Stimulated activated CD8-positive, alpha-beta memory T cell treated with anti-CD3 and anti-CD28 coated beads, Interleukin-15, amount 100 ng/mL, for 48 hours (primary cell): ENCODE measurements around the gene ARVCF.

Source experiments
- DNase-seq, 2 donors: peaks; one replicate each; pipeline ENCODE4 v3.0.0-alpha.2; 2020; ENCODE audit warnings: low read depth in 2 of 2

Gene ARVCF

DNA sequence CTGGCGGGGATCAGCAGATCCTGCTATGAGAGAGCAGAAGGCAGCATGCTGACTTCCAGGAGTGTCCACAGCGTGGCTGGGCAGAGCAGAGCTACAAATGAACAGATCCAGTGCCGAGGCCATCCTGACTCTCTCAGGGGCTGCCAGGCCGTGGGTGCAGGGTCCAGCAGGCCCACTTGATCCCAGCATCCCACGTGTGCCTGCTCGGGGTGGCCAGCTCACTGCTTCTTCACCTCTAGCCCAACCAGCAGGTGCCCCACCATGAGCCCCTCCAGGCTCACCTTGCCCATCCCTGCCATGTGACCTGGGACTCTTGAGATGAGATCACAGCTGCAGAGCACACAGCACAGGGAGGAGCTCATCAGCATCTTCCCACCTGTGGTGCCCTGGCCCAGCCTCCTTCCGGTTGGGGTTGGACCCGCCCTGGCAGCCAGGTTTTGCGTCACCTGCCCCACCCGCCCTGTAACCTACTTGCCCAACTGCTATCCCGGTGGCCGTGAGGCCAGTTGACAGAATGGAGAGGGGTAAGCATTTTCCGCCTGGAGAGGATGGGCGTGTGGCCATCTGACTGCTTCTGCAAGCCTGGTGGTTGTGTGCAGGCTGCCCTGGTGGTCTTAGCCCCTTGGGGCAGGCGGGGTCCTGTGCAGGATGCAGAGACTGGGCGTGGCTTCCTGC lies 15.2 kb upstream of the ARVCF start:
- DNase-seq, result no peak

DNA sequence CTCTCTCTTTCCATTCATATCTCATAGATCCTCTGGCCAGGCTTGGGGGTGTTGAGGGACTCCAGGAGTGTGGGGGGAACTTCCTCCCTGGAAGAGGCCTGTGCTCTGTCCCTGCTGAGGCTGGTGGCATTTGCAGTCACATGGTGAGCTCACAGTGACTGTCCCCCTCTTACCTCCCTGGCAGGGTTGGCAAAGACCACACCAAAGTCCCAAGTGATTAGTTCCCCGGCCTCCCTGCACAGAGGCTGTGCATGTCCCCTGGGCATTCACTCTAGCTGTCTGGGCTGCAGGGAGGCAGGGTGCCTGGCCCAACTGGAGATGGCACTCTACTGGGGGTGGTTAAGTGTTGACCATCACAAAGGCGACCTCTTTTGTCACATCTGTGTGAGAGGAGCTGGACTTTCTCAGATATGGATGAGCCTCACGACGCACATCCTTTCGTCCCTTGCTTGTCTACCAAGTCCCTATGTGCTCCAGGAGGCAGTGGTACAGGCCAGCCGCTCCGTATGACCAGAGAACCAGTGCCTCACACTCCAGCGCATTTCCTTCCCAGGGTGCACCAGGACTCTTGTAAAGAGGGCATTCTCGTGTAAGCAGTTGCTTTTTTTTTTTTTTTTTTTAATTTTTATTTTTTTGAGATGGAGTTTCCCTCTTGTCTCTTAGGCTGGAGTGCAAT lies 13.1 kb upstream of the ARVCF start:
- DNase-seq, result no peak

DNA sequence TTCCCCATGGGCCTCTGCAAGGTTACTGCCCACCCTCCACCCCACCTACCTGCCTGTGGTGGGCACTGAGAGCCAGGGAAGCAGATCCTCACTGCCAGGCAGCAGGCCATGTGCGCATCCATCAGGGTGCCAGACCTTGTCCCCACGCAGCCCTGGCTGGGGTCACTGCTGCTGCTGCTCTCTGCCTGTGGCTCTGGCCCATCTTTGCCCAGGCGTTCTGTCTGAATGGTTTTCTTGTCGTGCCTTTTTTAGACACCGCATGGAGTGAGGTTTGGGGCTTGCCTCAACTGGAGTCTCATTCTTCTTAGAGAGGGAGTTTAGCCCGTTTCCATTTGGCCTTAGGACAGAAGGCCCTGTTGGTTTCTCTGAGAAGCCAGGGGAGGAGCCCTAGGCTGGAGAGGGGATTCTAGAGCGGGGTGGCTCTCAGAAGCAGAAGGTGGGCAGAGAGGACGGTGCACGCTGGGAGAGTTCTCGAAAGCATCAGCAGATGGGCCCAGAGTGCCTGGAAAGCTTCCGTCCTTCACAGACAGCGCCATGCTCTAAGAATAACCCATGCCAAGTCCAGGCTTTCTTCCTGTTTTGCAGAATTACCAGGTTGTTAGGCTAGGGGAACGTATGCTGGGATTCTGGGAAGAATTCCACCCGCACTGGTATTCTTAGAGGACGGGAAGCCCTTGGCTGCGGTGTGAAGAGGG lies 12.4 kb upstream of the ARVCF start:
- no peak for DNase-seq

DNA sequence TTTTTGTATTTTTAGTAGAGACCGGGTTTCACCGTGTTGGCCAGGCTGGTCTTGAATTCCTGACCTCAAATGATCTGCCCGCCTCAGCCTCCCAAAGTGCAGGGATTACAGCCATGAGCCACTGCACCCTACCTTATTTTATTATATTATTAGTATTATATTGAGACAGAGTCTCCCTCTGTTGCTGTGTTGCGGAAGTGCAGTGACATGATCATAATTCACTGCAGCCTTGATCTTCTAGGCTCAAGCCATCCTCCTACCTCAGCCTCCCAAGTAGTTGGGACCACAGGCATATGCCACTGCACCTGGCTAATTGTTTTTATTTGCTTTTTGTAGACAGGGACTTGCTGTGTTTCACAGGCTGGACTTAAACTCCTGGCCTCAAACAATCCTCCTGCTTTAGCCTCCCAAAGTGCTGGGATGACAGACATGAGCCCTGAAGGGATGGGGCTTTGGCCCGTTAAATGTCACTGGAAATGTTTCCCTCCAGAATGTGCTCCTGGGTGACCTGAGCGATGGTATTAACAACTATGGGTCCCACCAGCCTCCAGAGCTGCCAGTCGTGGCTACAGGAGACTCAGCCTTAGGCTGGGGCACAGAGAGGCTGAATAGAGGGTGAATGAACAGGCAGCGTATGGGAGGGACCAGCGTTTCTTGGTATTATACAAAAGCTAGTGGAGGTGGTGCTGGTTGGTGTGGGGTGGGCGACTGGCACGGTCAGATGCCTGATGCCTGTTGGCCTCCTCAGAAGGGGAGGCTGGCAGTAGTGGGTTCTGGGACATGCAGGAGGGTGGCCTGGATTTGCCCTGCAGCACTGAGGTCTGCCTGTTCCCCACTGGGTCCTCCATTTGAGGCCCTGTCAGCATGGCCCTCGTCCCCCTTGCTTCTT lies 11.6 kb upstream of the ARVCF start:
- no peak for DNase-seq

DNA sequence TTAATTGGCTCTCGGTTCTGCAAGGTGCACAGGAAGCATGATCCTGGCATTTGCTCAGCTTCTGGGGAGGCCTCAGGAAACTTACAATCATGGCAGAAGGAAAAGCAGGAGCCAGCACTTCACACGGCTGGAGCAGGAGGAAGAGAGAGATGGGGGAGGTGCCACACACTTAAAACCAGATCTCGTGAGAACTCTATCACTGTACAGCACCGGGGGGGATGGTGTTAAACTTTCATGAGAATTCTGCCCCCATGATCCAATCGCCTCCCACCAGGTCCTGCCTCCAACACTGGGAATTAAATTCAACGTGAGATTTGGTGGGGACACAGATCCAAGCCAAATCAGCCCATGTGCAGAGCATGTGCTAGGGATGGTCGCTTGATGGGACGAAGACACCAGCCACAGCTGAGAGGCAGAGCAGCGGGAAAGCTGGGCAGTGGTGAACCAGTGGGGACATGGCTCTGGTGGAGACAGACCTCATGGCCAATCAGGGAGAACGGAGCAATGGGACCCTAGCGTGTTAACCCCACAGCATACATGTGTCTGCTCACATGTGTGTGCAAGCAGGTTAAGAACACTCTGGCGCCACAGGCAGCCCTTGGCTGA lies 10.5 kb upstream of the ARVCF start:
- DNase-seq, result no peak

DNA sequence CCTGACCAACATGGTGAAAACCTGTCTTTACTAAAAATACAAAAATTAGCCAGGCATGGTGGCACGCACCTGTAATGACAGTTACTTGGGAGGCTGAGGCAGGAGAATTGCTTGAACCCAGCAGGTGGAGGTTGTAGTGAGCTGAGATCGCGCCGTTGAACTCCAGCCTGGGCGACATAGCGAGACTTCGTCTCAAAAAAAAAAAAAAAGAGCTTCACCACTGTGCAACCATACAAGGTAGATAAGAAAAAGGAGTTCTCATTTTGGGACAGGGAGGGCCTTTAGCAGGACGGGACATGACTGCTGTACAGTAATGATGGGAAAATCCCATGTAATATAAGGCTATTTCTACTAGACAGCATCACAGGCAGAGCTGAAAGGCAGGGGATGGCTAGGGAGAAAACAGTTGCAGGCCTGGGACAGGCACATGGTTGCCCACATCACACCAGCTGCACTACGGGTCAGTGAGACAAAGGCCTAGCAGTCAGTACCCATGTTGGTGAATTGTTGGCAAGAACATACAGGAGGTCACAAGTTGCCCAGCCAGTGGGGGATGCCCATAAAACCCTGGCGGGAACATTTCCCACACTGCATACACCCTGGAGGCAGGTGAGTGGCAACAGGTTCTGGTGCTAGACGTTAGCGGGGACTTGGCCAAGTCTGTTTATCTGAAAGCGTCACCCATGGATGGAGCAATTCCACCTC lies 9.7 kb upstream of the ARVCF start:
- no peak for DNase-seq

DNA sequence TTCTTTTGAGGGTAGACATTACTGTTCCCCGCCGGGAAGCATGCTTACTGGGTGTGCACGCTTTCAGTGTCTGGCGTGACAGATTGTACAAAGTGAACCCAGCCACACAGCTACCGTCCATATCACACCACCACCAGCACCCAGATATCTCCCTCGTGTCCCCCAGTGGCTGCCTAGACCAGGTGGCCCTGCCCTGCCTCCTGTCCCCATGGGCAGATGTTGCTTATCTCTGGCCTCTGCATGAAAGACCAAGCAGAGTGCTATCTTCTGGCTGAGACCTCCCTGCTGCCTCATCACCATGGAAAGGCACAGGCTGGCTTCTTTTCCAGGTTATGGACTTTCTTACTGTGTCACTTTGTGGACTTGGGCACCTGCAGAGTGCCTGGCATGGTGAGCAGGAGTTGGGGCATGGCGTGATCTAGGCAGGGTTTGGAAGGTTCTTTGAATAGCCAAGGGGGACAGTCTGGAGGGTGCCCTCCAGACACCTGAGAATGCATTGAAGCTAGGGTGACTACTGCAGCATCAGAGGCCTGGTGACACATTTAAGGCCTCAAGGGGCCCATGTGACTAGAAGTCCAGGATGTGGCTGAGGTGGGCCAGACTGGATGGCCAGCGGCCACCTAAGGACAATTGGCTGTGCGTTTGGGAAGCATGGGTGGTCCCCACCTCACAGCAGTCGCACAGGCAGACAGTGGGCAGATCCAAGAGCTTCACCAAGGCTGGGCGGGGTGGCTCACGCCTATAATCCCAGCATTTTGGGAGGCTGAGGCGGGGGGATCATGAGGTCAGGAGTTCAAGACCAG lies 9.0 kb upstream of the ARVCF start:
- no peak for DNase-seq

DNA sequence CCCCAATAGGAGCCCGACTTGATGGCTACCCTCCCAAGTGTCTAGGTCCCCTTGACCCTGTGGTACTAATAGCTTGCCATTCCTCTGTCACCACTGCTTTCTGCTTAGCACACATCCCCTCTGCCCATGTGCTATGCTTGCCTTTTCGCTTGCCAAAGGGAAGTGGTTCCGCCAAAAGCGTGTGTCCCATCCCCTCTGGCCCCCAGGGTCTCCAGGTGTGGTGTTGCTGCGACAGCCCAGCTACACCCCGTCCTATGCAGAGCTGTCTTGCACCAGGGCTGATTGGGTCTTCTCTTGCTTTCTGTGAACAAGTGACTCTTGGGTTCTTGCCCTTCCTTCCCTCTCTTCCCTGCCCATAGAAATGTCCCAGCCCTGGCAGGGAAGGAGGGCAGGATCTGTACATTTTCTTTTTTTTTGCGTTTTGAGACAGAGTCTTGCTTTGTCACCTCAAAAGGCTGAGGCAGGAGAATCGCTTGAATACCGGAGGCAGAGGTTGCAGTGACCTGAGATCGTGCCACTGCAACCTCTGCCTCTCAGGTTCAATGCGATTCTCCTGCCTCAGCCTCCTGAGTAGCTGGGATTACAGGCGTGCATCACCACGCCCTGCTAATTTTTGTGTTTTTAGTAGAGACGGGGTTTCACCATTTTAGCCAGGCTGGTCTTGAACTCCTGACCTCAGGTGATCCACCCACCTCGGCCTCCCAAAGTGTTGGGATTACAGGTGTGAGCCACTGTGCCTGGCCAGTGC lies 8.2 kb upstream of the ARVCF start:
- no peak for DNase-seq

DNA sequence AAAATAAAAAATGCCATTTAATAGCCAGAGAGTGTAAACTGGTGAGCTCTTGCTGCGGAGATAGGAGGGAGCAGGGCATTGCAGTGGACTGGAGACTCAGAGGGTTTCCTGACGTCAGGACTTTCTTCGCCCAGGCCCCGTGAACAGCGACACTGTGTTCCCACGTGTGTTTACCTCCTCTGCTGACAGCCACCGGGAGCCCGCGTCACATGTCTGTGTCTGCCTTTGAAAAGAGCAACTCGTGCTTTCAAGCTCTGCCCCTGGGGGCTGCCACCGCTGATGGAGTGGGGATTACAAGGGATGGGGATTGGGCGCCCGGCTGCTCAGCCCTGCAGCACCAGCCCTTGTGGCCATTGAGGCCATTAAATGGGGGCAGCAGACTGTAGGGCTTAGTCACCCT lies 7.6 kb upstream of the ARVCF start:
- no peak for DNase-seq

DNA sequence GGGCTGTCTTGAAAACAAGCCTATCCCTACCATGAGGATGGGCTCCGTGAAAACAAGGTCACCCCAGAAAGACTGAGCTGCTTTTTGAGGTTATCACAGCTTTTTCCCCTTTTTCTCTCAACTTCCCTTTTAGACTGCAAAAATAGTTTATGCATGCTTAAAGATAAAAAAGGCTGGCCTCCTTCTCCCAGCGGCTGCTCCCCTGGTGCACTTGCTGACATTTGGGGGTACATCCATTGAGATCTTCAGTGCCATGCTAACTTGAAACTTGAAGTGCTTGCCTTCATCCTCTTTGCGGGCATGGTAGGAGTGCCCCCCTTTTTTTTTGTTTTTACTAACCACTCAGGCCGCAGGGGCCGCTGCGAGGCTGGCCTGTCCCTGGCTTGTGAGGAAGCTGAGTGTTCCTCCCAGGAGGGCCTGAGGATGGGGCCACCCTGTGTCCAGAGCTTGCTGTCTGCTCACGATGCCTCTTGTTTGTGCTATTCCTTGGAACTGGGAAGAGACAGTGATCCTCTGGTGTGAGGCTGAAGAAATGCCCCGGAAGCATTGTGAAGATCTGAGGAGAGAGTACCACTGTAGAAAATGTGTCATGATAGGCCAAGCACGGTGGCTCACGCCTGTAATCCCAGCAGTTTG lies 6.5 kb upstream of the ARVCF start:
- no peak for DNase-seq

DNA sequence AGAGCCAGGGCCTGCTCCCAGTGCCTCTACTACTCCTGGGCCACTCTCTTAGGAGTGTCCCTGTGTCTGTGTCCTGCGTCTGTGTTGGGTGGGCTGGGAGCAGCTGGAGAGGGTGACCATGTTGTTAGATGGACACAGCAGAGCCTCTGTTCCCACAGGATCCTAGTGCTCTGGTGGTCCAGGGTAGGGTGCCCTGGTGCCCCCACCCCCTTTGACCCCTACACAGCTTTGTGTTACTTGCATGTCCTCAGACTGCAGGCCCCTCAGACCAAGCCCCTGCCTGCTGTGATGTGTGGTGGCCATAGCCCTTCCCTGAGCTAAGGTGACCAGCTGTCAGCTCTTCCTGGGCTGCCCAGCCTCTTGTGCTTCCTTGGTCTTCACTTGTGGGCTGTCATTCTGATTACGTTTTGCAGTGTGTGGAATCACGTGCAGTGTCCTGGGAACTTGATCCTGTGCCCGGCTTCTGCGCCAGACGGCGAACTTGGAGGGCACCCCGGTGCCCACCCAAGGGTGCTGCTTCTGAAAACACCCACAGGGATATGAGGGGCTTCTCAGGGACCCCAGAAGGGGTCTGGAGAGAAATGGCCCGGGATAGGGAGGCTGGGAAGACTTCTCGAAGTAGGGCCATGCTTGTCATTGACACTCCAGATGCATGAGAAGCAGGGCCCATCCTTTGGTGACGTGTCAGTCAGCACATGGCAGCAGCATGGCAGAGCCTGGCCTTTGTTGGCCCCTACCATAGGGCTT lies 5.8 kb upstream of the ARVCF start:
- no peak for DNase-seq

DNA sequence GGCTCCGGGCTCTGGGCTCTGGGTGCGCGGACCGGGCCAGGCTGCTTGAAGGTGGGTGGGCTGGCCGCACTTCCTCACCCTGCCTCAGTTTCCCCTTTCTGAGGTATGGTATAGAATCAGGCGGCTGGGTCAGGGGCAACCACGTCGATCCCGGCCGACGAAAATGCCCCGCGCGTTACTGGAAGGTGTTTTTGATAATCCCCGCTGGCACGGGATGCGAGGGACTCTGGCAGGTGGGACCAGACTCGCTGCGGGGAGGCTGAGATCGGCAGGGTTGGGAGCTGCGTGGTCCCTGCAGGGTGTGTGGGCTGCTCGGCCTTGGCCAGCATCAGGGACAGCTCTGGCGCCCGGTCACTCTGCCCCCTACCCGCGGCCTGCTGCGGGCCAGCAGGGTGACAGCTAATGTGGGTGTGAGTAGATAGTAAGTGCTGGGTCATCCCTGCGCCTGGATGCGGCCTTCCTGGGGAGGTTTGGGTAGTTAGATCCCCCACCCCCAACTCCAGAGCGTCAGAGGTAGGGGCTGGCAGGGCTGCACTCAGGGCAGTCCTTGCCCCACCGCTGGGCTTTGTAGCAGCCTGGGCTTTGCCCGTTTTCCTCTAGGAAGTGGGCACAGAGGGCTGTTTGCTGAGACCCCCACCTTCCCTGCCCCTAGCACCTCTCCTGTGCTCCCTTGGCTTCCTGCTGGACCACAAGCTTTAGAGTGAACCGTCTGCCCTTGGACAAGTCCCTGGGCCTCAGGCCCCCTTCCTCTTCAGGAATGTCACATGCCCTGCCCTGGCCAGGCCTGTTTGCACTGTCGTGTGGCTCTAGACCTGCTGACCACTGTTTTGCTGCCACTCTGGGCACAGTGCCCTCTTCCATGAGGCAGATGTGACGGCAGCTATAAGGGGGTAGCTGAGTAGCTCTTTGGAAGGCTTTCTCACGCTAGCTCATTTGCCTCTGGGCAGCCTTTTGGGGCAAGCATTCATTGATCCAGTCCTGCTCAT lies 4.9 kb upstream of the ARVCF start:
- no peak for DNase-seq

DNA sequence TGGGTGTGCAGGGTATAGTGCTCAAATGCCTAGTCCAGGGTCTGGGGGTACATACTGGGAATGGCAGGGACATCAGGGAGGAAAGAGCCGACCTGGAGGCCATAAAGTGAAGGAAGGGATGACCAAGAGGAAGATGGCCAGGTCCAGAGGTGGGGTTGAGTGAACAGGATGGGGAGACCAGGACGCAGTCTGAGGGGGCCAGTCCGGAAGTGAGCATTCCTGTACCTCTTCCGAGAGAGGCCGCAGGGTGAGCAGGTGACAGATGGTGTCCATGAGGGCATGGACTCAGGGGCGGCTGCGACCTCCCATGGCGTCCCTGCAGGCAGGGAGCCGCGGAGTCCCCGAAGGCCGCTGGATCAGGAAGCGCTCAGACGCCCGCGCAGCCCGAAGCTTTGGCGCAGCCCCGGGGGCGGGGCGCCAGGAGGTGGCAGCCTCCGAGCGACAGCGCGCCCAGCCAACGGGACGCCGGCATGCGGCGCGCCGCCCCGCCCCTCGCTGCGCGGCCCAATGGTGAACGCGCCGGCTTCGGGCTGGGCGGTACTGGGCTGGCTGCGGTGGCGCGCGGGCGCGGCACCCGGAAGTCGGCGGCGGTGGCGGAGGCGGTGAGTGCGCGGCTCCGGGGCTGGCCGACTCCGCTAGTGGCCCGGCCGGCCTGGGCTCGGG lies 4.0 kb upstream of the ARVCF start, which contains the start of gene TANGO2:
TANGO2 (plus strand) TSS at position 578 of the 663 bp plus-strand sequence. CDS start 15,689 bp downstream, outside the sequence.
- DNase-seq, result peak; percentile 92

DNA sequence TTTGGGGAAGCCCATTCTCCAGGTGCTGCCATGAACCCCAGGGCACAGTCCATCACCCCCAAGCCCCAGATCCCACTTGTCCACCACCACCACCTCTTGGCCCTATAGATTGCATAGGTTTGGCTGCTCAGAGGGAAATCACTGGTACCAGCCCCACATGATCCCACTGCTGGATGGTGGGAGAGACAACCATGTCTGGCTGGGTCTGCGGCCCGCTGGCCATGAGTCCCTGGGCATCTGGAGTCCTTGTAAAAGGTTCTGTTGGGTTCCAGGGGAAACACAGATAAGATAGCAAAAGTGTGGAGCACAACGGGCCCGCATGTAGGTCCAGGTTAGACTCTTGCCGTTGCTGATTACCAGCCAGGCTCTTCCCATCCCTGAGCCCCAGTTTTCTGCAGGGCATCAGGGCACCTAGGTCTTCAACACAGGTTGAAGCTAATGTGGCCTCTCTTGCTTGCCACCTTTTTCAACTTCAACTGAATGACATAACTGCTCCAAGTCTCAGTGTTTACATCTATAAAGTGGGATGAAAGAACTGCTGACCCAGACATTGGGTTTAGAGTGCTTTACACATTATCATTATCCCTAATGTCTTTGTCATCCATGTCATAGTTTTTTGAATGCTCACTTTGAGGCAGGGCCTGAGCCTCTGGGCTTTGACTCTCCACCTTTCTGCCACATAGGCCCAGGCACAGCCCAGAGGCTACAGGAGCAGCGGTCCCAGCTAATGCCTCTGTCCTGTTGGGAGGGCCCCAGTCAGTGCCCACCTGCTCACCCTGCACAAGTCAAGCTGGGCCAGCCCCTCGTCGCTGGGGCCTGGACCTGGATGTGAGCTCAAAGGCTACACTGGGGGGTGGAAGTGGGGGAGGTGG lies 3.3 kb upstream of the ARVCF start:
- no peak for DNase-seq

DNA sequence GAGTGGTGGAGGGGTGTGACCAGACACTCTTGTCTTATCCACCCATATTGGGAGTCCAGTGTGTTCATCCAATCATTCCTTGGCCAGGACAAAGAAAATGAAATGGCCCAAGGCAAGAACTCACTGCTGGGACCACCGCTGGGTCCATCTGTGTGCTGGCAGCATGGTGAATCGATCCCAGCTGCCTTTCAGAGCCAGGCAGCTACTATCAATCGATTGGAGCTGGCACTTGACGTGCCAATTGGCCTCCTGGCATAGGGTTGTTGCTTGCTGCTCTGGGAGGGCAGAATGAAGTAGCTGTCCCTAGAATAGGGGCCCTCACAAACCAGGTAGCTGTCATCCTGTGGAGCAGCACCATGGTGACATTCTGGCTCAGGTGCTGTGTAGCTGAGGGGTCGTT lies 1.4 kb upstream of the ARVCF start:
- DNase-seq, result no peak

DNA sequence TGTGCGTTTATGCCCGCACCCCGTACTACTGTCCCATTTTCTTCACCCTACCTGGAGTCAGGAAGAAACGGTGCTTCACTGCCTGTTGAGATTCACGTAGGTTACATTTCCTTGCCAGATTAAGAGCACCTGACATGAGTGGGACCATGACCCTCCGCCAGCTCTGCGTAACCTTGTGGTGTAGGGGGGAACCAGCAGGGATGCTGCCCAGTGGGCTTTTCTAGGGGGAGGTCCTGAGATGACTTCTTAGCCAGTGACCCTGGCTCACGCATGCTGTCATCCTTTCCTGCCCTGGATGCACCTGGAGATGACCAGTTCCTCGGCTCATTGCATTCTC lies 967 bp upstream of the ARVCF start:
- DNase-seq, result no peak
